Measurements from ENCODE around the gene NEUROG3.

Gene NEUROG3

DNA sequence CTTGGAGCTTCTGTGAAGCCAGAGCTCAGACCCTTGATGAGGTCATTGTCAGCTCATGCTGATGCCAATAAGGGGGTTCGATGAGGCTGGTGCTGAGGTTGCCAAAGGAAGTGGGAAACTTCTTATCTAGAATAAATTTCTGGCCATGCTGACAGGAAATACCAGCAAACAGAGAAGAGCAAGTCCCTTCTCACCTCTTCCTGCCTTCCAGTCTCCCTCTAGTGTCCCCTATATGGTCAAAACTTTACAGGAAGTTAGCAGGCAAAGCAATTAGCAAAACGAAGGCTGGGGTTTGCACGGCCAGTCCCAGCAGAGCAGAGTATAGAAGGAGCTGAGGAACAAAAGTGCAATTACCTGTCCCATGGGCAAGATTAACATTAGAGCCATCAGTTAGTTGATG lies 15.1 kb upstream of the NEUROG3 start:
- Histone ChIP-seq H3K4me2 (ENCODE audit: low read length) (no peak overlapping the region), H3K36me3 (ENCODE audit: insufficient read depth, low read length) (no peaks in the 10 kb centered on the region), H3K9me2 (ENCODE audit: low read depth, low read length) (no peaks in the 10 kb centered on the region), H3K9me3 (ENCODE audit: low read length) (no peaks in the 10 kb centered on the region), H3K27me3 (ENCODE audit: insufficient read depth, low read length) (no peaks in the 10 kb centered on the region), H3K4me3 (ENCODE audit: low read depth, low read length, poor library complexity, severe bottlenecking) (no peak overlapping the region), H2AFZ (ENCODE audit: low read length) (no peak overlapping the region), H3K27ac (ENCODE audit: low read depth, low read length, poor library complexity, severe bottlenecking) (no peak overlapping the region), H3K9ac (ENCODE audit: low read length) (no peak overlapping the region), H3F3A (ENCODE audit: insufficient read depth, low read length) (no peaks in the 10 kb centered on the region), H3K79me2 (ENCODE audit: insufficient read depth, low read length) (no peaks in the 10 kb centered on the region), H3K4me1 (ENCODE audit: insufficient read depth, low read length, severe bottlenecking) (no peaks in the 10 kb centered on the region), H4K20me1 (ENCODE audit: insufficient read depth, low read length) (no peaks in the 10 kb centered on the region)
- TF ChIP-seq EZH2 (IDR thresholded peaks at IDR 0.05; ENCODE audit: borderline replicate concordance, low read length): no peak
- TF ChIP-seq, protein P1, sequence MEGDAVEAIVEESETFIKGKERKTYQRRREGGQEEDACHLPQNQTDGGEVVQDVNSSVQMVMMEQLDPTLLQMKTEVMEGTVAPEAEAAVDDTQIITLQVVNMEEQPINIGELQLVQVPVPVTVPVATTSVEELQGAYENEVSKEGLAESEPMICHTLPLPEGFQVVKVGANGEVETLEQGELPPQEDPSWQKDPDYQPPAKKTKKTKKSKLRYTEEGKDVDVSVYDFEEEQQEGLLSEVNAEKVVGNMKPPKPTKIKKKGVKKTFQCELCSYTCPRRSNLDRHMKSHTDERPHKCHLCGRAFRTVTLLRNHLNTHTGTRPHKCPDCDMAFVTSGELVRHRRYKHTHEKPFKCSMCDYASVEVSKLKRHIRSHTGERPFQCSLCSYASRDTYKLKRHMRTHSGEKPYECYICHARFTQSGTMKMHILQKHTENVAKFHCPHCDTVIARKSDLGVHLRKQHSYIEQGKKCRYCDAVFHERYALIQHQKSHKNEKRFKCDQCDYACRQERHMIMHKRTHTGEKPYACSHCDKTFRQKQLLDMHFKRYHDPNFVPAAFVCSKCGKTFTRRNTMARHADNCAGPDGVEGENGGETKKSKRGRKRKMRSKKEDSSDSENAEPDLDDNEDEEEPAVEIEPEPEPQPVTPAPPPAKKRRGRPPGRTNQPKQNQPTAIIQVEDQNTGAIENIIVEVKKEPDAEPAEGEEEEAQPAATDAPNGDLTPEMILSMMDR (IDR thresholded peaks at IDR 0.05; ENCODE audit: low read length): no peak

GRCh38 chr10:69584624-69585023 lies 11.4 kb upstream of the NEUROG3 start:
- Histone ChIP-seq H3K9ac (ENCODE audit: low read length) (no peak overlapping the region), H3K4me3 (ENCODE audit: low read depth, low read length, poor library complexity, severe bottlenecking) (no peak overlapping the region), H4K20me1 (ENCODE audit: insufficient read depth, low read length) (no peaks in the 10 kb centered on the region), H3K79me2 (ENCODE audit: insufficient read depth, low read length) (no peaks in the 10 kb centered on the region), H3K4me1 (ENCODE audit: insufficient read depth, low read length, severe bottlenecking) (no peaks in the 10 kb centered on the region), H2AFZ (ENCODE audit: low read length) (no peak overlapping the region), H3F3A (ENCODE audit: insufficient read depth, low read length) (no peaks in the 10 kb centered on the region), H3K27ac (ENCODE audit: low read depth, low read length, poor library complexity, severe bottlenecking) (no peak overlapping the region), H3K9me3 (ENCODE audit: low read length) (no peaks in the 10 kb centered on the region), H3K27me3 (ENCODE audit: insufficient read depth, low read length) (no peaks in the 10 kb centered on the region), H3K9me2 (ENCODE audit: low read depth, low read length) (no peaks in the 10 kb centered on the region), H3K4me2 (ENCODE audit: low read length) (no peak overlapping the region), H3K36me3 (ENCODE audit: insufficient read depth, low read length) (no peaks in the 10 kb centered on the region)
- TF ChIP-seq, protein P1 (IDR thresholded peaks at IDR 0.05; ENCODE audit: low read length): no peak
- no peak for TF ChIP-seq EZH2 (IDR thresholded peaks at IDR 0.05; ENCODE audit: borderline replicate concordance, low read length)

GRCh38 chr10:69583106-69583505 lies 9.9 kb upstream of the NEUROG3 start:
- Histone ChIP-seq H3K4me1 (ENCODE audit: insufficient read depth, low read length, severe bottlenecking) (no peaks in the 10 kb centered on the region), H4K20me1 (ENCODE audit: insufficient read depth, low read length) (no peaks in the 10 kb centered on the region), H3K79me2 (ENCODE audit: insufficient read depth, low read length) (no peaks in the 10 kb centered on the region), H3K36me3 (ENCODE audit: insufficient read depth, low read length) (no peaks in the 10 kb centered on the region), H3K27me3 (ENCODE audit: insufficient read depth, low read length) (no peaks in the 10 kb centered on the region), H3F3A (ENCODE audit: insufficient read depth, low read length) (no peaks in the 10 kb centered on the region), H2AFZ (ENCODE audit: low read length) (no peak overlapping the region), H3K9ac (ENCODE audit: low read length) (no peak overlapping the region), H3K27ac (ENCODE audit: low read depth, low read length, poor library complexity, severe bottlenecking) (no peak overlapping the region), H3K4me2 (ENCODE audit: low read length) (no peak overlapping the region), H3K4me3 (ENCODE audit: low read depth, low read length, poor library complexity, severe bottlenecking) (no peak overlapping the region), H3K9me2 (ENCODE audit: low read depth, low read length) (no peaks in the 10 kb centered on the region), H3K9me3 (ENCODE audit: low read length) (no peaks in the 10 kb centered on the region)
- TF ChIP-seq, protein P1 (IDR thresholded peaks at IDR 0.05; ENCODE audit: low read length): no peak
- no peak for TF ChIP-seq EZH2 (IDR thresholded peaks at IDR 0.05; ENCODE audit: borderline replicate concordance, low read length)

Measured in OCI-LY1 (cell line).